ENCODE data around the gene CTDNEP1.

The CTDNEP1 gene

GRCh38 chr17:7280519-7281073 lies 29.1 kb upstream of the CTDNEP1 start:
- DNase-seq (ENCODE audit: low read depth) = peak; percentile 26

- DNase-seq (ENCODE audit: low read depth) = no peak
Measured at GRCh38 chr17:7279448-7279847, 27.9 kb upstream of the CTDNEP1 start.

- DNase-seq (ENCODE audit: low read depth) = no peak
Measured at GRCh38 chr17:7266784-7267183, 15.2 kb upstream of the CTDNEP1 start.

GRCh38 chr17:7263801-7264078 lies 12.2 kb upstream of the CTDNEP1 start:
- DNase-seq (ENCODE audit: low read depth) = no peak

- no peak for DNase-seq (ENCODE audit: low read depth)
Measured at GRCh38 chr17:7262935-7263800, 11.6 kb upstream of the CTDNEP1 start.

GRCh38 chr17:7262192-7262934 lies 10.8 kb upstream of the CTDNEP1 start, which contains the start of gene CLDN7:
Gene CLDN7, minus strand, starts transcription at chr17:7262478. Its CDS starts 435 bp downstream, at chr17:7262043.
- no peak for DNase-seq (ENCODE audit: low read depth)

- DNase-seq (ENCODE audit: low read depth) = no peak
Measured at GRCh38 chr17:7261379-7262191, 10.1 kb upstream of the CTDNEP1 start.

GRCh38 chr17:7260651-7261378 lies 9.3 kb upstream of the CTDNEP1 start:
- DNase-seq (ENCODE audit: low read depth) = no peak

- DNase-seq (ENCODE audit: low read depth) = no peak
Measured at GRCh38 chr17:7260151-7260550, 8.6 kb upstream of the CTDNEP1 start.

- no peak for DNase-seq (ENCODE audit: low read depth)
Measured at GRCh38 chr17:7259555-7259889, 8.0 kb upstream of the CTDNEP1 start.

GRCh38 chr17:7258731-7259554 lies 7.4 kb upstream of the CTDNEP1 start:
- no peak for DNase-seq (ENCODE audit: low read depth)

- no peak for DNase-seq (ENCODE audit: low read depth)
Measured at GRCh38 chr17:7256766-7257456, 5.4 kb upstream of the CTDNEP1 start.

GRCh38 chr17:7254511-7254910 lies 3.0 kb upstream of the CTDNEP1 start:
- no peak for DNase-seq (ENCODE audit: low read depth)

- no peak for DNase-seq (ENCODE audit: low read depth)
Measured at GRCh38 chr17:7253082-7253481, 1.5 kb upstream of the CTDNEP1 start.

GRCh38 chr17:7252176-7253043 lies 876 bp upstream of the CTDNEP1 start, which contains the start of gene ELP5:
Gene ELP5, plus strand, starts transcription at chr17:7252215. Its CDS starts 336 bp downstream, at chr17:7252551.
- peak; percentile 75 for DNase-seq (ENCODE audit: low read depth)

- no peak for DNase-seq (ENCODE audit: low read depth)
Measured at GRCh38 chr17:7250695-7251627, 573 bp downstream of the CTDNEP1 start.

- no peak for DNase-seq (ENCODE audit: low read depth)
Measured at GRCh38 chr17:7249830-7250229, 1.7 kb downstream of the CTDNEP1 start.

GRCh38 chr17:7249214-7249613 lies 2.3 kb downstream of the CTDNEP1 start:
- DNase-seq (ENCODE audit: low read depth) = no peak

Data from HS-27A (cell line).